Ovary (tissue), 3 donors: ENCODE measurements around the gene MINDY1.

Experiments used
- EP300 ChIP-seq: sonication (generic); formaldehyde crosslinking; IDR thresholded peaks from one replicate; pipeline ENCODE4 v1.6.1; 2017; ENCODE audit warnings: antibody characterized with exemption
- POLR2A ChIP-seq: fragments of 450-650 bp; IDR thresholded peaks from one replicate; pipeline ENCODE4 v1.6.1; 2017; ENCODE audit warnings: antibody characterized with exemption, mild to moderate bottlenecking, moderate library complexity
- TF ChIP-seq, protein P1 (sequence below), 3 donors: fragments of 450-650 bp in 2 of 3; fragments of 200-600 bp in 1 of 3; IDR thresholded peaks; one replicate each; pipeline versions ENCODE4 v1.5.1 to v1.8.0; 2016 to 2022; ENCODE audit warnings: antibody characterized with exemption in 3 of 3, mild to moderate bottlenecking in 1 of 3
- donor health status: DM: no; HTN: no; CAD: no.

DNA sequence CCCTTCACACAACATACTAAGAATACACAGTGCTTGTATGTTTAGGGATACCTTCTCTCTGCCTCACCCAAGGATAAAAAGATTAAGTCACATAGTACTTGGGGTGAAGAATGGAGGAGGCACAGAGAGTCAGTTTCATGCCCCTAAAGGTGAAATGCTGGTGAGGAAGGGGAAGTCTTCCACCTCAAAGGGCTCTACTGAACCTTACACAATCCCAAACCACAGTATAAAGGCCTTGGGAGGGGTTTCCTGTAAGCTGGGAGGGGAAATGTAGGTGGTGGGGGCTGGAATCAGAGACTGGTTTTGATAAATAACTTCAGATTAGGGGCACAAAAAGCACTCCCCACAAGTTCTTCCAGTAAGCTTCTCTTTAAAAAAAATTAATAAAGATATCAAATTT lies 3.5 kb downstream of the MINDY1 start:
- TF ChIP-seq POLR2A (no peak), EP300 (no peak)
- TF ChIP-seq, protein P1, sequence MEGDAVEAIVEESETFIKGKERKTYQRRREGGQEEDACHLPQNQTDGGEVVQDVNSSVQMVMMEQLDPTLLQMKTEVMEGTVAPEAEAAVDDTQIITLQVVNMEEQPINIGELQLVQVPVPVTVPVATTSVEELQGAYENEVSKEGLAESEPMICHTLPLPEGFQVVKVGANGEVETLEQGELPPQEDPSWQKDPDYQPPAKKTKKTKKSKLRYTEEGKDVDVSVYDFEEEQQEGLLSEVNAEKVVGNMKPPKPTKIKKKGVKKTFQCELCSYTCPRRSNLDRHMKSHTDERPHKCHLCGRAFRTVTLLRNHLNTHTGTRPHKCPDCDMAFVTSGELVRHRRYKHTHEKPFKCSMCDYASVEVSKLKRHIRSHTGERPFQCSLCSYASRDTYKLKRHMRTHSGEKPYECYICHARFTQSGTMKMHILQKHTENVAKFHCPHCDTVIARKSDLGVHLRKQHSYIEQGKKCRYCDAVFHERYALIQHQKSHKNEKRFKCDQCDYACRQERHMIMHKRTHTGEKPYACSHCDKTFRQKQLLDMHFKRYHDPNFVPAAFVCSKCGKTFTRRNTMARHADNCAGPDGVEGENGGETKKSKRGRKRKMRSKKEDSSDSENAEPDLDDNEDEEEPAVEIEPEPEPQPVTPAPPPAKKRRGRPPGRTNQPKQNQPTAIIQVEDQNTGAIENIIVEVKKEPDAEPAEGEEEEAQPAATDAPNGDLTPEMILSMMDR (IDR thresholded peaks at IDR 0.05), result no peak
